ENCODE data around the gene PSMD5. TPM values are rescaled to one million over a fixed set of nuclear protein-coding genes. Genes with fewer than 3 reads are reported as not detected.

PSMD5 gene
- total and polyA plus RNA-seq, 2 donors (not counting 1 experiment from before 2014, with no cell fraction given): 33.9 to 48.3 TPM

GRCh38 chr9:120850315-120850714 is 7.6 kb upstream of the PSMD5 start:
- H3K79me2 ChIP-seq (ENCODE audit: control insufficient read depth, insufficient read depth, low read length): no peaks in the 10 kb centered on the region
- no peaks in the 10 kb centered on the region for H3K36me3 ChIP-seq (ENCODE audit: control insufficient read depth, insufficient read depth, low read length)
- H4K20me1 ChIP-seq (ENCODE audit: control insufficient read depth, extremely low read depth, insufficient read depth, low read length): no peaks in the 10 kb centered on the region
- no peak overlapping the region for H3K4me3 ChIP-seq (replicated peaks in 1 of 4; ENCODE audit: control extremely low read depth in 1 of 4, insufficient read depth in 1 of 4, low read depth in 3 of 4, low read length in 4 of 4)
- no peak overlapping the region for H3K4me2 ChIP-seq (ENCODE audit: extremely low read depth, insufficient read depth, low read length)
- no peak for TF ChIP-seq CTCF (conservative IDR thresholded peaks at IDR 0.05 in 1 of 2, IDR thresholded peaks at IDR 0.05 in 1 of 2; ENCODE audit: low read depth in 1 of 2, low read length in 2 of 2)
- H3K4me1 ChIP-seq (ENCODE audit: control insufficient read depth, extremely low read depth, insufficient read depth, low read length): no peaks in the 10 kb centered on the region
- H2AFZ ChIP-seq (ENCODE audit: low read length): no peak overlapping the region
- H3K27ac ChIP-seq (ENCODE audit: insufficient read depth, low read length): no peak overlapping the region
- no peaks in the 10 kb centered on the region for H3K9me3 ChIP-seq (ENCODE audit: control insufficient read depth, insufficient read depth, low read depth, low read length)
- H3K9ac ChIP-seq (ENCODE audit: insufficient read depth, low read length): no peak overlapping the region
- DNase-seq (ENCODE audit: low read depth in 2 of 2): no peak
- H3K27me3 ChIP-seq (ENCODE audit: control insufficient read depth, insufficient read depth, low read length): no peaks in the 10 kb centered on the region

- H3K27ac ChIP-seq (ENCODE audit: insufficient read depth, low read length): no peak overlapping the region
- no peaks in the 10 kb centered on the region for H3K27me3 ChIP-seq (ENCODE audit: control insufficient read depth, insufficient read depth, low read length)
- H3K4me1 ChIP-seq (ENCODE audit: control insufficient read depth, extremely low read depth, insufficient read depth, low read length): peaks cover 1% of the 10 kb centered on the region
- peak in 1 of 2 donors; percentile 53 for DNase-seq (ENCODE audit: low read depth in 2 of 2)
- no peak overlapping the region for H3K4me2 ChIP-seq (ENCODE audit: extremely low read depth, insufficient read depth, low read length)
- no peak overlapping the region for H3K4me3 ChIP-seq (replicated peaks in 1 of 4; ENCODE audit: control extremely low read depth in 1 of 4, insufficient read depth in 1 of 4, low read depth in 3 of 4, low read length in 4 of 4)
- no peaks in the 10 kb centered on the region for H4K20me1 ChIP-seq (ENCODE audit: control insufficient read depth, extremely low read depth, insufficient read depth, low read length)
- no peak overlapping the region for H3K9ac ChIP-seq (ENCODE audit: insufficient read depth, low read length)
- no peaks in the 10 kb centered on the region for H3K9me3 ChIP-seq (ENCODE audit: control insufficient read depth, insufficient read depth, low read depth, low read length)
- TF ChIP-seq CTCF (conservative IDR thresholded peaks at IDR 0.05 in 1 of 2, IDR thresholded peaks at IDR 0.05 in 1 of 2; ENCODE audit: low read depth in 1 of 2, low read length in 2 of 2): no peak
- TF ChIP-seq EZH2 (IDR thresholded peaks at IDR 0.05; ENCODE audit: low read length, missing control alignments): no peak
- no peaks in the 10 kb centered on the region for H3K36me3 ChIP-seq (ENCODE audit: control insufficient read depth, insufficient read depth, low read length)
- peaks cover 8% of the 10 kb centered on the region for H3K79me2 ChIP-seq (ENCODE audit: control insufficient read depth, insufficient read depth, low read length)
- H2AFZ ChIP-seq (ENCODE audit: low read length): no peak overlapping the region
Observed at GRCh38 chr9:120846906-120847305, 4.2 kb upstream of the PSMD5 start.

- Histone ChIP-seq H3K27ac (ENCODE audit: insufficient read depth, low read length) (no peak overlapping the region), H3K4me1 (ENCODE audit: control insufficient read depth, extremely low read depth, insufficient read depth, low read length) (peaks cover 3% of the 10 kb centered on the region), H3K9ac (ENCODE audit: insufficient read depth, low read length) (no peak overlapping the region), H2AFZ (ENCODE audit: low read length) (no peak overlapping the region), H3K4me2 (ENCODE audit: extremely low read depth, insufficient read depth, low read length) (no peak overlapping the region), H3K27me3 (ENCODE audit: control insufficient read depth, insufficient read depth, low read length) (no peaks in the 10 kb centered on the region), H3K79me2 (ENCODE audit: control insufficient read depth, insufficient read depth, low read length) (peaks cover 13% of the 10 kb centered on the region), H3K4me3 (replicated peaks in 1 of 4; ENCODE audit: control extremely low read depth in 1 of 4, insufficient read depth in 1 of 4, low read depth in 3 of 4, low read length in 4 of 4) (no peak overlapping the region), H3K9me3 (ENCODE audit: control insufficient read depth, insufficient read depth, low read depth, low read length) (no peaks in the 10 kb centered on the region), H4K20me1 (ENCODE audit: control insufficient read depth, extremely low read depth, insufficient read depth, low read length) (no peaks in the 10 kb centered on the region), H3K36me3 (ENCODE audit: control insufficient read depth, insufficient read depth, low read length) (no peaks in the 10 kb centered on the region)
- TF ChIP-seq EZH2 (IDR thresholded peaks at IDR 0.05; ENCODE audit: low read length, missing control alignments) (no peak), CTCF (conservative IDR thresholded peaks at IDR 0.05 in 1 of 2, IDR thresholded peaks at IDR 0.05 in 1 of 2; ENCODE audit: low read depth in 1 of 2, low read length in 2 of 2) (no peak)
- no peak for DNase-seq (ENCODE audit: low read depth in 2 of 2)
Observed at GRCh38 chr9:120846251-120846889, 3.6 kb upstream of the PSMD5 start.

Measured in fibroblast of lung (primary cell).